IMR-90 (cell line): ENCODE results near the gene RAB43. TPM values are rescaled to one million over a fixed set of nuclear protein-coding genes. Genes with fewer than 3 reads are reported as not detected.

Source experiments
- ATAC-seq: fragments of 200-7000 bp; cut with Tn5 transposase; 2 replicates; pipeline ENCODE4 v1.9.1; 2020; ENCODE audit warnings: low read depth, mild to moderate bottlenecking, moderate library complexity
- BruUV-seq: library from RNA; stranded (reverse); fragments of 400-500 nt; replicated peaks from 2 replicates; lab custom pipeline; 2021; lab: Mats Ljungman, UMichigan
- CTCF ChIA-PET: fragments of 300-600 bp; formaldehyde crosslinking; extraction: SDS; loops from one replicate; lab custom pipeline; 2021; ENCODE audit warnings: antibody characterized with exemption; lab: Yijun Ruan, JAX
- POLR2A ChIA-PET: fragments of 300-600 bp; sonication (Branson Sonifier 250); formaldehyde crosslinking; loops from one replicate; lab custom pipeline; 2022; ENCODE audit warnings: antibody characterized with exemption; ENCODE audit not compliant: unreplicated experiment; lab: Charles Lee
- DNase-seq: peaks from one replicate; pipeline ENCODE4 v3.0.0; 2013
- H2AFZ ChIP-seq: replicated peaks from 2 replicates; pipeline ENCODE3; 2013; ENCODE audit warnings: low read length, mild to moderate bottlenecking; ENCODE audit not compliant: poor library complexity
- H2AK5ac ChIP-seq: 2 replicates; pipeline ENCODE4 v1.6.1; 2013; ENCODE audit warnings: low read depth, low read length, inconsistent platforms
- H2AK9ac ChIP-seq: replicated peaks from 2 replicates; pipeline ENCODE3; 2013; ENCODE audit warnings: mild to moderate bottlenecking, low read depth, low read length, moderate library complexity; ENCODE audit not compliant: poor library complexity
- H2BK120ac ChIP-seq: 2 replicates; pipeline ENCODE4 v1.6.1; 2013; ENCODE audit warnings: low read depth, low read length, inconsistent platforms
- H2BK15ac ChIP-seq: 3 replicates; pipeline ENCODE4 v1.6.1; 2013; ENCODE audit warnings: low read depth, low read length, inconsistent platforms
- H2BK20ac ChIP-seq: 2 replicates; pipeline ENCODE4 v1.6.1; 2013; ENCODE audit warnings: low read depth, mild to moderate bottlenecking, inconsistent platforms, low read length, moderate library complexity
- H2BK5ac ChIP-seq: 2 replicates; pipeline ENCODE4 v1.6.1; 2013; ENCODE audit warnings: mild to moderate bottlenecking, low read depth, low read length, inconsistent platforms; ENCODE audit not compliant: poor library complexity, severe bottlenecking
- H3K14ac ChIP-seq: replicated peaks from 2 replicates; pipeline ENCODE4 v1.6.1; 2013; ENCODE audit warnings: low read depth, low read length, inconsistent platforms
- H3K18ac ChIP-seq: 2 replicates; pipeline ENCODE4 v1.6.1; 2013; ENCODE audit warnings: low read depth, low read length, control low read depth
- H3K23ac ChIP-seq: 2 replicates; pipeline ENCODE4 v1.6.1; 2013; ENCODE audit warnings: low read depth, low read length, inconsistent platforms
- H3K27ac ChIP-seq: 2 replicates; pipeline ENCODE4 v1.5.1; 2013; ENCODE audit warnings: mild to moderate bottlenecking, control low read depth, low read length; ENCODE audit not compliant: insufficient read depth
- H3K27me3 ChIP-seq: 2 replicates; pipeline ENCODE4 v1.6.1; 2013; ENCODE audit warnings: low read length; ENCODE audit not compliant: control insufficient read depth, insufficient read depth
- H3K36me3 ChIP-seq: 2 replicates; pipeline ENCODE4 v1.6.1; 2013; ENCODE audit warnings: low read length, mixed read lengths; ENCODE audit not compliant: control insufficient read depth, insufficient read depth
- H3K4ac ChIP-seq: 2 replicates; pipeline ENCODE4 v1.6.1; 2013; ENCODE audit warnings: low read depth, low read length, inconsistent platforms
- H3K4me1 ChIP-seq: 2 replicates; pipeline ENCODE4 v1.6.1; 2013; ENCODE audit warnings: low read length, mixed read lengths; ENCODE audit not compliant: control insufficient read depth, insufficient read depth
- H3K4me2 ChIP-seq: 2 replicates; pipeline ENCODE4 v1.6.1; 2013; ENCODE audit warnings: low read depth, mild to moderate bottlenecking, control low read depth, low read length, moderate library complexity
- H3K4me3 ChIP-seq: 2 replicates; pipeline ENCODE4 v1.5.1; 2013; ENCODE audit warnings: low read depth, mild to moderate bottlenecking, control low read depth, low read length, moderate library complexity; ENCODE audit not compliant: insufficient read depth
- H3K56ac ChIP-seq: 2 replicates; pipeline ENCODE4 v1.6.1; 2013; ENCODE audit warnings: low read length, inconsistent platforms; ENCODE audit not compliant: insufficient read depth; ENCODE audit errors: extremely low read depth
- H3K79me1 ChIP-seq, 2 experiments: 2 replicates each; pipeline ENCODE4 v1.6.1; 2013; ENCODE audit warnings: low read length in 2 of 2, inconsistent platforms in 1 of 2, low read depth in 1 of 2
- H3K9ac ChIP-seq: 2 replicates; pipeline ENCODE4 v1.6.1; 2013; ENCODE audit warnings: low read depth, low read length, control low read depth
- H3K9me1 ChIP-seq: 2 replicates; pipeline ENCODE4 v1.6.1; 2013; ENCODE audit warnings: low read length, inconsistent platforms; ENCODE audit not compliant: insufficient read depth
- H3K9me3 ChIP-seq: 2 replicates; pipeline ENCODE4 v1.6.1; 2013; ENCODE audit warnings: low read length; ENCODE audit not compliant: control insufficient read depth, insufficient read depth
- H4K20me1 ChIP-seq: 2 replicates; pipeline ENCODE4 v1.6.1; 2013; ENCODE audit warnings: low read length, inconsistent platforms; ENCODE audit not compliant: insufficient read depth
- H4K5ac ChIP-seq: 2 replicates; pipeline ENCODE4 v1.6.1; 2013; ENCODE audit warnings: mild to moderate bottlenecking, low read depth, low read length, control low read depth
- H4K8ac ChIP-seq, 2 experiments: 2 replicates each; pipeline ENCODE4 v1.6.1; 2013; ENCODE audit warnings: low read depth in 2 of 2, low read length in 2 of 2, control low read depth in 1 of 2, inconsistent platforms in 1 of 2
- H4K91ac ChIP-seq: 2 replicates; pipeline ENCODE4 v1.6.1; 2013; ENCODE audit warnings: low read depth, low read length, inconsistent platforms; ENCODE audit not compliant: insufficient read depth
- USF2 ChIP-seq: fragments of 150-350 bp; IDR thresholded peaks from 2 replicates; pipeline ENCODE4 v1.6.1; 2017; ENCODE audit warnings: mild to moderate bottlenecking, antibody characterized with exemption, low read length, low read depth
- WGBS, 2 experiments: methylation state at CpG; one replicate each; pipeline versions ENCODE4 v1.1.5 to v1.1.7; 2013; ENCODE audit warnings: missing lambda C conversion rate in 2 of 2; ENCODE audit not compliant: insufficient read length in 1 of 2; ENCODE audit errors: extremely low coverage in 2 of 2; 5-methylcytosine and 5-hydroxymethylcytosine counted together
- dilution Hi-C: fragments of 300-500 bp; cut with HindIII; formaldehyde crosslinking; loops from one replicate; pipeline ENCODE4 v1.14.3; 2018; ENCODE audit warnings: low sequenced_read_pairs; ENCODE audit not compliant: unreplicated experiment
- in situ Hi-C: fragments of 300-500 bp; cut with MboI; formaldehyde crosslinking; loops from 3 replicates; pipeline ENCODE4 v1.14.3; 2019; ENCODE audit warnings: low sequenced_read_pairs, inconsistent platforms, mixed read lengths
- intact Hi-C: fragments of 100-400 bp; cut with micrococcal nuclease; formaldehyde crosslinking; loops from 2 replicates; pipeline ENCODE4 v1.10.0; 2022
- polyA plus RNA-seq, 3 experiments: library from polyadenylated mRNA; depleted of rRNA; stranded (reverse); fragments of >200 nt; gene quantifications; 2 replicates each; pipeline ENCODE4 v1.2.3, GENCODE V29; 2012; ENCODE audit warnings: low replicate concordance in 1 of 3
- total RNA-seq: library from RNA; depleted of rRNA; stranded (reverse); fragments of >200 nt; gene quantifications from 2 replicates; pipeline ENCODE4 v1.2.3, GENCODE V29; 2012

The RAB43 gene
- total and polyA plus RNA-seq, 2 of the 4 experiments (the other 2 are of a cell fraction) = 9.9 to 14.0 TPM

GRCh38 chr3:129107793-129108192 is 13.8 kb downstream of the RAB43 start:
- no peak overlapping the region for H2BK20ac ChIP-seq
- dilution Hi-C loops (no loop called here), in situ Hi-C loops (no loop called here), intact Hi-C loops (no loop called here)
- TF ChIP-seq USF2 = no peak
- H3K18ac ChIP-seq = no peak overlapping the region
- H3K79me1 ChIP-seq = peaks cover 34 to 79% of the 10 kb centered on the region in 2 experiments
- POLR2A ChIA-PET = no interaction called here
- peaks cover 3% of the 10 kb centered on the region for H3K9me1 ChIP-seq
- H2AK5ac ChIP-seq = no peak overlapping the region
- H3K9me3 ChIP-seq = no peaks in the 10 kb centered on the region
- CTCF ChIA-PET = no interaction called here
- H3K56ac ChIP-seq = no peak overlapping the region
- H3K9ac ChIP-seq = no peak overlapping the region
- no peaks in the 10 kb centered on the region for H3K27me3 ChIP-seq
- H2AK9ac ChIP-seq = no peak overlapping the region
- H3K4me3 ChIP-seq = no peak overlapping the region
- peaks cover 78% of the 10 kb centered on the region for H4K20me1 ChIP-seq
- no peak overlapping the region for H4K8ac ChIP-seq
- H3K4me1 ChIP-seq = no peaks in the 10 kb centered on the region
- H4K91ac ChIP-seq = no peak overlapping the region
- no peak overlapping the region for H2BK5ac ChIP-seq
- no peak overlapping the region for H4K5ac ChIP-seq
- no peak overlapping the region for H2BK120ac ChIP-seq
- DNase-seq (no peak), ATAC-seq (no peak)
- H3K36me3 ChIP-seq = peaks cover 24% of the 10 kb centered on the region
- no peak overlapping the region for H3K4ac ChIP-seq
- no peak overlapping the region for H3K27ac ChIP-seq
- no peak overlapping the region for H3K4me2 ChIP-seq
- no TSS peak for BruUV-seq
- WGBS, 2 experiments = 100% methylated on average over 3 of the region's 8 CpGs; no CpG with 5 or more reads in 1 of the 2 experiments
- no peak overlapping the region for H2BK15ac ChIP-seq
- no peak overlapping the region for H2AFZ ChIP-seq
- no peak overlapping the region for H3K23ac ChIP-seq
- no peak overlapping the region for H3K14ac ChIP-seq
